CD8-positive, alpha-beta memory T cell (primary cell): ENCODE data around the gene TTC31. TPM values are rescaled to one million over a fixed set of nuclear protein-coding genes. Genes with fewer than 3 reads are reported as not detected.

Source experiments
- CTCF ChIA-PET: fragments of 350-600 bp; sonication (Branson Sonifier 250); formaldehyde crosslinking; loops from one replicate; lab custom pipeline; 2021; ENCODE audit warnings: antibody characterized with exemption; lab: Charles Lee
- POLR2A ChIA-PET: fragments of 350-600 bp; sonication (Branson Sonifier 250); formaldehyde crosslinking; loops from one replicate; lab custom pipeline; 2021; ENCODE audit warnings: antibody characterized with exemption; lab: Charles Lee
- DNase-seq, 5 donors: peaks; one replicate each; pipeline versions ENCODE4 v3.0.0 to v3.0.0-alpha.2; 2020 to 2022; ENCODE audit warnings: mixed read lengths in 1 of 5
- H3K27ac ChIP-seq: one replicate; pipeline ENCODE4 v1.7.0; 2013; ENCODE audit warnings: low read depth, mild to moderate bottlenecking, low read length, moderate library complexity
- H3K27me3 ChIP-seq: 2 replicates; pipeline ENCODE4 v1.7.0; 2013; ENCODE audit warnings: low read length, mild to moderate bottlenecking; ENCODE audit not compliant: insufficient read depth, poor library complexity, severe bottlenecking
- H3K36me3 ChIP-seq: 2 replicates; pipeline ENCODE4 v1.7.0; 2013; ENCODE audit warnings: mild to moderate bottlenecking, low read length, moderate library complexity; ENCODE audit not compliant: insufficient read depth
- H3K4me1 ChIP-seq: 2 replicates; pipeline ENCODE4 v1.7.0; 2013; ENCODE audit warnings: mild to moderate bottlenecking, low read length, moderate library complexity; ENCODE audit not compliant: insufficient read depth
- H3K4me3 ChIP-seq: 2 replicates; pipeline ENCODE4 v1.7.0; 2013; ENCODE audit warnings: mild to moderate bottlenecking, low read length
- H3K9me3 ChIP-seq: 2 replicates; pipeline ENCODE4 v1.7.0; 2013; ENCODE audit warnings: mild to moderate bottlenecking, low read length
- H3K27ac Mint-ChIP-seq, 8 donors: one replicate each; pipeline ENCODE4 v1.8.0; 2020 to 2021; ENCODE audit warnings: mixed read lengths in 8 of 8, mild to moderate bottlenecking in 6 of 8, inconsistent platforms in 3 of 8, moderate library complexity in 3 of 8
- H3K27me3 Mint-ChIP-seq, 2 donors: one replicate each; pipeline ENCODE4 v1.8.0; 2020 to 2021; ENCODE audit warnings: mixed read lengths in 2 of 2, mild to moderate bottlenecking in 1 of 2, moderate library complexity in 1 of 2
- H3K36me3 Mint-ChIP-seq, 3 donors: one replicate each; pipeline ENCODE4 v1.8.0; 2020 to 2021; ENCODE audit warnings: mixed read lengths in 3 of 3, inconsistent platforms in 1 of 3, mild to moderate bottlenecking in 1 of 3
- H3K4me1 Mint-ChIP-seq, 3 donors: one replicate each; pipeline ENCODE4 v1.8.0; 2020 to 2021; ENCODE audit warnings: mixed read lengths in 3 of 3, inconsistent platforms in 1 of 3, mild to moderate bottlenecking in 1 of 3
- H3K4me3 Mint-ChIP-seq, 7 donors: one replicate each; pipeline ENCODE4 v1.8.0; 2020 to 2021; ENCODE audit warnings: mixed read lengths in 7 of 7, mild to moderate bottlenecking in 6 of 7, moderate library complexity in 4 of 7, inconsistent platforms in 2 of 7
- H3K9me3 Mint-ChIP-seq, 5 donors: one replicate each; pipeline ENCODE4 v1.8.0; 2020 to 2022; ENCODE audit warnings: mixed read lengths in 5 of 5, mild to moderate bottlenecking in 3 of 5, moderate library complexity in 2 of 5, inconsistent platforms in 1 of 5
- polyA plus RNA-seq: library from polyadenylated mRNA; unstranded; fragments of 300-500 nt; fragmentation: Illumina TruSeq; gene quantifications from one replicate; pipeline ENCODE4 v1.2.3, GENCODE V29; 2021
- total RNA-seq, 2 experiments: library from RNA; stranded (reverse); gene quantifications; one replicate each; pipeline ENCODE4 v1.2.3, GENCODE V29; 2021

Gene TTC31
- total and polyA plus RNA-seq, 3 experiments from 2014 or later = 20.5 to 28.0 (median 26.4) TPM

DNA sequence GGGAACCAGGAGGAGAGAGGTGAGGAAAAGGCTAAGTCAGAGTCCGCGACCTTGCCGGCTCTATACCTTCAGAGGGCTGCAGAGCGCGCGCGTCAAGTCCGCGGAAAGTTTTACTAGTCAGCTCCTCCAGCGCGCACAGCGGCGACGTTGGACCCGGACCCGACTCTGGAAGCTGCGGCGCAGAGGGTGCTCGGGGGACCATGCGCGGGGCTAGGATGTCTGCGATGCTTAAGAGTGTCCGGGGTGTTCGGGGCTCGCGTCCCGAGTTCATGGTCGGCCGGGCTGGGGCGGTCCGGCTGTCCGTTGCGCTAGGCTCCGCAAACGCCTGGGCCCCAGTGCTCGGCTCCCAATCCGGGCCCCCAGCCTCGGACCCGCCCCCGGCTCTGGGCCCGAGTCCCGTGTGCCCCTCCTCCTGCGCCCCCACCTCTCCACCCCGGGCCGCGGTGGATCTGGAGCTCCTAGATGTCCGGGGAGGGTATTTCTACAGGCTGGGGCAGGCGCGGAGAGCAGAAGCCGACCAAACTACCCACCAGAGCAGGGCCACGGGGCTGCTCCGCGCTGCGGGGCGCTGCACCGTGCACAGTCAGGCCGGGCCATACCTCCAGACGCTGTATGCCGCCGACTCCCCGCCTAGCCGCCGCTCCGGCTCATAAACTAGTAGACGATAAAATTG is 16.5 kb downstream of the TTC31 start, which contains the start of gene LBX2:
Gene LBX2 (minus strand): TSS at position 337 of the 673 bp plus-strand sequence. CDS start 66 bp downstream, at position 271.
- H3K27me3 ChIP-seq = peaks cover 20% of the 10 kb centered on the region
- peaks cover 29 to 52% (median 35%) of the 10 kb centered on the region in 3 donors for H3K4me1 Mint-ChIP-seq

GRCh38 chr2:74499940-74500577 is 17.2 kb downstream of the TTC31 start:
- POLR2A ChIA-PET = interaction anchor here (0.6 kb wide), 1 partner anchor 11 kb away, joined by 3 read pairs; no protein-coding TSS in a partner anchor
- peak overlapping the region; percentile 26 to 90 (median 32) for H3K4me3 Mint-ChIP-seq
- Histone ChIP-seq H3K9me3 (no peaks in the 10 kb centered on the region), H3K4me3 (no peak overlapping the region), H3K27me3 (peaks cover 20% of the 10 kb centered on the region), H3K27ac (no peak overlapping the region), H3K36me3 (peaks cover 5% of the 10 kb centered on the region), H3K4me1 (peaks cover 33% of the 10 kb centered on the region)
- peaks cover 36 to 58% (median 42%) of the 10 kb centered on the region in 3 donors for H3K4me1 Mint-ChIP-seq
- H3K36me3 Mint-ChIP-seq = peaks cover 3 to 14% (median 8%) of the 10 kb centered on the region in 3 donors
- peak overlapping the region in 1 of 8 donors; percentile 36 for H3K27ac Mint-ChIP-seq
- CTCF ChIA-PET = interaction anchor here (1.2 to 1.8 kb wide), 6 partner anchors 10 to 87 kb away, joined by 3 to 7 read pairs (median 4); partner anchors contain the start of genes CCDC142, TLX2 and TTC31
- peaks cover 38 to 61% of the 10 kb centered on the region in 2 donors for H3K27me3 Mint-ChIP-seq
- H3K9me3 Mint-ChIP-seq = peaks cover 0 to 2% (median 0%) of the 10 kb centered on the region in 5 donors
- no peak for DNase-seq

More for the DNA sequence above, 16.5 kb downstream of the TTC31 start, which contains the start of gene LBX2:
- H3K4me3 ChIP-seq = peak within 1 kb of the TSS; percentile 58
- H3K4me1 ChIP-seq = peaks cover 33% of the 10 kb centered on the region
- Mint-ChIP-seq H3K9me3 (peaks cover 0 to 2% (median 0%) of the 10 kb centered on the region in 5 donors), H3K27ac (peak within 1 kb of the TSS; percentile 36 to 92 (median 60)), H3K27me3 (peaks cover 36 to 55% of the 10 kb centered on the region in 2 donors), H3K4me3 (peak within 1 kb of the TSS; percentile 88 to 95 (median 91)), H3K36me3 (peaks cover 0 to 8% (median 2%) of the 10 kb centered on the region in 3 donors)
- no peaks in the 10 kb centered on the region for H3K9me3 ChIP-seq
- DNase-seq = no peak
- no peak within 1 kb of the TSS for H3K27ac ChIP-seq
- POLR2A ChIA-PET = no interaction called here
- no peaks in the 10 kb centered on the region for H3K36me3 ChIP-seq
- CTCF ChIA-PET = interaction anchor here (0.7 to 1.8 kb wide), 4 partner anchors 10 to 45 kb away, joined by 3 to 7 read pairs (median 4); partner anchors contain the start of genes CCDC142 and TTC31

GRCh38 chr2:74500578-74500946 is 17.7 kb downstream of the TTC31 start:
- peaks cover 3 to 19% (median 13%) of the 10 kb centered on the region in 3 donors for H3K36me3 Mint-ChIP-seq
- POLR2A ChIA-PET = interaction anchor here (0.6 kb wide), 1 partner anchor 12 kb away, joined by 3 read pairs; no protein-coding TSS in a partner anchor
- peak overlapping the region in 3 of 7 donors; percentile 18 to 72 (median 26) for H3K4me3 Mint-ChIP-seq
- Histone ChIP-seq H3K27ac (no peak overlapping the region), H3K4me1 (peaks cover 35% of the 10 kb centered on the region), H3K9me3 (no peaks in the 10 kb centered on the region), H3K36me3 (peaks cover 9% of the 10 kb centered on the region), H3K4me3 (no peak overlapping the region), H3K27me3 (peaks cover 20% of the 10 kb centered on the region)
- no peak for DNase-seq
- peaks cover 40 to 63% (median 47%) of the 10 kb centered on the region in 3 donors for H3K4me1 Mint-ChIP-seq
- CTCF ChIA-PET = interaction anchor here (1.2 to 1.8 kb wide), 6 partner anchors 10 to 87 kb away, joined by 3 to 7 read pairs (median 4); partner anchors contain the start of genes CCDC142, TLX2 and TTC31
- H3K27ac Mint-ChIP-seq = peak overlapping the region in 1 of 8 donors; percentile 36
- H3K27me3 Mint-ChIP-seq = peaks cover 40 to 66% of the 10 kb centered on the region in 2 donors
- peaks cover 0 to 2% (median 0%) of the 10 kb centered on the region in 5 donors for H3K9me3 Mint-ChIP-seq

DNA sequence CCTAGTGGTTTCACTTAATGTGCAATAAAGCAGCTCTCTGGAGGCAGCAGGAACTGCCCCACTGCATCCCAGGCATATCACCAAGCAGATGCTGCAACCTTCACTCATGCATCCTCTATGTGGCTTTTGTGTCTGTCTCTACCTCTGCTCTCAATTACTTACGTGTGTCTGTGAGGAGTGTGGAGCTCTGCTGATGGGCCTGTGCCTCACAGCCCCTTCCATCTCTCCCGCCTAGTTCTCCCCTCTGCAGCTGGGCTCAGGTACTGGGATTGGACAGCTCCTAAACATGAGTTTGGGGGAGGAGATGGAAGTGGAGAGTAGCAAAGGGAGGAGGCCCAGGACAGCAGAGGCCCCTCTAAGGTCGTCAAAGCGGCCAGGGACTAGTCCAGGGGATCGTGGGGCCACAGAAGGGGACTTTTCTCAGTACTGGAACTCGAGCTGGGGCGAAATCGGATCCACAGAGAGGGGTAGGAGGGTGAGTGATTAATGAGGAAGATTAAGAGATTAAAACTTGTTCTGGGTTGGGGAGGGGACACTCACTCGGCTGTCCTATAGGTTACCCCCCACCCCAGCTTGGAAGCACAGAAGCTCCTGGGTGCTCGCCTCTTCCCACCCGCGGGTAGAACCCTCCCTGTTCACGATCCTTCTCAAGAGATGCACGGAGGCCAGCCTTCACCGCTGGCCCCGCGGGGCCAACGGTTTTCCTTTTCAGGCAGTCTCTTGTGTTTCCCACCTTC is 18.6 kb downstream of the TTC31 start:
- H3K27me3 Mint-ChIP-seq = peaks cover 40 to 71% of the 10 kb centered on the region in 2 donors
- H3K27ac Mint-ChIP-seq = peak overlapping the region in 1 of 8 donors; percentile 57

GRCh38 chr2:74502147-74502719 is 19.4 kb downstream of the TTC31 start:
- peaks cover 0 to 2% (median 0%) of the 10 kb centered on the region in 5 donors for H3K9me3 Mint-ChIP-seq
- POLR2A ChIA-PET = no interaction called here
- H3K36me3 Mint-ChIP-seq = peaks cover 7 to 31% (median 21%) of the 10 kb centered on the region in 3 donors
- H3K4me3 ChIP-seq = peak overlapping the region; percentile 50
- H3K9me3 ChIP-seq = no peaks in the 10 kb centered on the region
- peaks cover 51 to 78% (median 60%) of the 10 kb centered on the region in 3 donors for H3K4me1 Mint-ChIP-seq
- peaks cover 41 to 75% of the 10 kb centered on the region in 2 donors for H3K27me3 Mint-ChIP-seq
- peaks cover 20% of the 10 kb centered on the region for H3K27me3 ChIP-seq
- peak overlapping the region in 3 of 8 donors; percentile 10 to 90 (median 57) for H3K27ac Mint-ChIP-seq
- H3K36me3 ChIP-seq = peaks cover 9% of the 10 kb centered on the region
- peaks cover 50% of the 10 kb centered on the region for H3K4me1 ChIP-seq
- DNase-seq = no peak
- peak overlapping the region; percentile 67 to 80 (median 76) for H3K4me3 Mint-ChIP-seq
- H3K27ac ChIP-seq = peak overlapping the region; percentile 64
- CTCF ChIA-PET = no interaction called here

More for the DNA sequence above, 18.6 kb downstream of the TTC31 start:
- Histone ChIP-seq H3K27me3 (peaks cover 20% of the 10 kb centered on the region), H3K4me3 (no peak overlapping the region), H3K27ac (no peak overlapping the region), H3K4me1 (peaks cover 43% of the 10 kb centered on the region), H3K36me3 (peaks cover 9% of the 10 kb centered on the region), H3K9me3 (no peaks in the 10 kb centered on the region)
- CTCF ChIA-PET = interaction anchor here (0.6 to 1.5 kb wide), 3 partner anchors 9 to 16 kb away, joined by 3 to 5 read pairs (median 3); partner anchors contain the start of gene TLX2
- H3K4me1 Mint-ChIP-seq = peaks cover 44 to 70% (median 53%) of the 10 kb centered on the region in 3 donors
- peaks cover 0 to 2% (median 0%) of the 10 kb centered on the region in 5 donors for H3K9me3 Mint-ChIP-seq
- POLR2A ChIA-PET = interaction anchor here (0.6 kb wide), 2 partner anchors 26 to 28 kb away, joined by 4 read pairs; partner anchors contain the start of gene HTRA2
- no peak for DNase-seq
- H3K4me3 Mint-ChIP-seq = peak overlapping the region in 6 of 7 donors; percentile 67 to 77 (median 74)
- H3K36me3 Mint-ChIP-seq = peaks cover 4 to 24% (median 19%) of the 10 kb centered on the region in 3 donors

DNA sequence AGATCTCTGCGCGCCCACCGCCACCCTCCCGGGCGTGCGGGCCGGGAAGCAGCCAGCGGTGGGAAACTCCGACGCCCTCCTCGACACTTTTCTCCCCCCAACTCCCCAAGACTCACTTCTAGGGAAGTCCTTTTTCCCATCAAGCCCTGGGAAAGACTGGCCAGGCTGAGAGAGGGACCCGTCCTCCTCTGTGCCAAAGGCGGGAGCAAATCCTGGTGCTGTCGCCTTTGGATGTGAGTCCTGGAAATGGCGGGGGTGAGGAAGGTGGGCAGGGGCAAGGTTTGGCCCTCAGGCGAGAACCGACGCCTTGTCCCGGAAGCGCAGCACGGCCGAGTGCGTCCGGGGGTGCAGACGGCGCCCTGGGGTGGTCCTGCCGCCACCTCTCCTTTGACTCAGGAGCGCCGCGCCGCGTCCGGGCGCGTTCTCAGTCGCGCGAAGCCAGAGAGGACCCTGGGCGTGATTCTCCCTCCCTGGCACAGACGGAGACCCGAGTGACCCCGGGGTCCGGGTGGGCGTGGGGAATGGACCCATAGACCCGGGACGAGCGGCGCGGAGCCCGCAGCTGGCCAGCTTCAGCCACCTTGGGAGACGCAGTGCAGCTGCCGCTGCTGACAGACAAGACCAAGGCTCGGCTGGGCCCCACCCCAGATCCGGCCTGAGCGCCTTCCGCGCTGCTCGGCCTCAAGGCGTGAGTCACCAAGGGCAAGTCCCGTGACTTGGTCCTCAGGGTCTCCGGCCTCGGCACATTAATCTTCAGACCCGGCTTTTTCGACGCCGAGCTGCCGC is 20.0 kb downstream of the TTC31 start:
- Histone ChIP-seq H3K4me1 (peaks cover 47% of the 10 kb centered on the region), H3K36me3 (peaks cover 9% of the 10 kb centered on the region), H3K4me3 (peak overlapping the region; percentile 50), H3K27me3 (peaks cover 20% of the 10 kb centered on the region), H3K27ac (peak overlapping the region; percentile 64), H3K9me3 (no peaks in the 10 kb centered on the region)
- peaks cover 0 to 4% (median 0%) of the 10 kb centered on the region in 5 donors for H3K9me3 Mint-ChIP-seq
- peak in 1 of 5 donors; percentile 14 for DNase-seq
- ChIA-PET POLR2A (interaction anchor here (0.5 to 2.4 kb wide), 4 partner anchors 10 to 32 kb away, joined by 3 to 7 read pairs (median 4); partner anchors contain the start of gene DQX1), CTCF (interaction anchor here (0.9 to 2.1 kb wide), 5 partner anchors 16 to 29 kb away, joined by 3 to 10 read pairs (median 5); partner anchors contain the start of genes AUP1, CCDC142, HTRA2 and TTC31)
- H3K27me3 Mint-ChIP-seq = peaks cover 45 to 75% of the 10 kb centered on the region in 2 donors
- peak overlapping the region; percentile 67 to 80 (median 76) for H3K4me3 Mint-ChIP-seq
- H3K27ac Mint-ChIP-seq = peak overlapping the region in 4 of 8 donors; percentile 5 to 66 (median 43)
- peaks cover 50 to 79% (median 65%) of the 10 kb centered on the region in 3 donors for H3K4me1 Mint-ChIP-seq
- H3K36me3 Mint-ChIP-seq = peaks cover 9 to 36% (median 24%) of the 10 kb centered on the region in 3 donors
